NCI-H1417 (cell line): ENCODE data around the gene ADGRB3.

Source experiments
- DNase-seq, 3 experiments: peaks; one replicate each; lab custom pipeline; 2025; lab: John Stamatoyannopoulos, UW

ADGRB3 gene

GRCh38 chr6:69331886-69332285 lies 696.8 kb downstream of the ADGRB3 start:
- DNase-seq = no peak

- DNase-seq = no peak
These were observed 702.2 kb downstream of the ADGRB3 start for GRCh38 chr6:69337311-69337710.

GRCh38 chr6:69338431-69339162 lies 703.5 kb downstream of the ADGRB3 start:
- no peak for DNase-seq

GRCh38 chr6:69339163-69339550 lies 704.1 kb downstream of the ADGRB3 start:
- DNase-seq = no peak

- DNase-seq = no peak
These were observed 705.1 kb downstream of the ADGRB3 start for GRCh38 chr6:69340196-69340595.

DNA sequence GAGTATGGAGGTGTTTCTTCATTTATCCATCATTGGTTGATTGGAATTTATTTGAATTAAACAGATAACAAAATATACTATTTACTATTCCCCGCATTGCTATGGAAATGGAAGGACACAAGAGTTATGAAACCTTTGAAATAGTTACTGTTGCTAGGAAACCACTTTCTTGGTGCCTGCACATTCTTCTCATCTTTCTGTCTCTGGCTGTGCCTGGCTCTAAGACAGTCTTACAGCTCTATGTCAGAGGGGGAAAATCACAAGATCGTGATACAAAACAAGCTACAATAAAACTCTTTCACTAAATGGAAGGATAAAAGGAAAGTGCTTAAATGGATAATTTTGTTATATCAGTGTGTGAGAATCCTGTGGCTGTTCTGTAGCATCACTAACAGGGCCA lies 708.8 kb downstream of the ADGRB3 start:
- no peak for DNase-seq

DNA sequence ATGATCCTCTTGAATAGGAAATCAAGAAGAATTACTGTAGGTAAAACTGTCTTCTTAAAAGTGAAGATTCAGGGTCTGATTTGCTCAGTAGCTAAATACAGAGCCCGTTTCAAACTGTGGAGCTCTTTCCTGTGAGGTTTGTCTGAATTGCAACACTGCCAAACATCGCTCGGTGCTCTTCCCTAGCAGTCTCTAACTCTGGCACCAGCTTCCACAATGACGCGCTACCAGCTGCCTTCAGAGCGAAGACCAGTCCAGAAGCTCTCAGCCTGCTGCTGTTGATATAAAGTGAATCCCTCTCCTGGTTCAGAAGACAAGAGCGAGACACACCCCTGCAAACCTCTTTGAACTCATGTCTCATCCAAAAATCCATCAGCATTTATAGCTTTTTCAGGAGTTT lies 714.7 kb downstream of the ADGRB3 start:
- no peak for DNase-seq

DNA sequence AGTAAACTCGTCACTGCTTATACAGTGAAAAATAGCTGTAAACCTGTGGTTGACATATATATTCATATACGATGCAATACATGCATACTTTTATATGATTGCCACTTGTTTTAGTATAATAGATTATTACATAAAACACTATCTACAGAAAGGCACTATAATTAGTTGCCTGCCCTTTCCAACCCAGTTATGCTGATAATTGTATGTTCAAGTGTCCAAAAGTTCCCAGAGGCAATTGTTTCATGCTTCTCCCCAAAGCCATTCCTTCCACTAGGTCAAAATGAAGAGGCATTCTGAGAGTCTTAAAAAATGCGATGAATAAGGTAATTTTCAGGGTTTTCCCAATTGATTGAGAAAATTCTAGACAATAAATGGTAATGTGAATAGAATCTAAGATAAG lies 727.1 kb downstream of the ADGRB3 start:
- no peak for DNase-seq

DNA sequence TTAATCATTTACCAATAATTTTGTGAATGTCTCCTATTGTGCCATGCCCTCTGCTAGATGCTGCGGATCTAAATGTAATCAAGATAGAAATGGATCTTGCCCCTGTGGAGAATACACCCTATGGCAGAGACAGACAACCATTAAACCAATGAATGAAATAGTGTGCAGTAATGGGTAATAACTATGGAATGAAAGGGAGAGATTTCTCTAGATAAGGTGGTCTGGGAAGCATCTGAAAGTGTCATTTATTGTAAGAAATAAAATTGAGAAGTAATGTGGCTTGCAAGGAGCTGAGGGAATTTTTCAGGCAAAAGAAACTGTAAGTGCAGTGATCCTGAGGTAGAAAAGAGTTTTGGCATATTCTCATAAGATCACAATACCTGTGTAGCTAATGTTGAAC lies 731.7 kb downstream of the ADGRB3 start:
- DNase-seq = no peak

- DNase-seq = no peak
These were observed 733.5 kb downstream of the ADGRB3 start for GRCh38 chr6:69368613-69369012.

DNA sequence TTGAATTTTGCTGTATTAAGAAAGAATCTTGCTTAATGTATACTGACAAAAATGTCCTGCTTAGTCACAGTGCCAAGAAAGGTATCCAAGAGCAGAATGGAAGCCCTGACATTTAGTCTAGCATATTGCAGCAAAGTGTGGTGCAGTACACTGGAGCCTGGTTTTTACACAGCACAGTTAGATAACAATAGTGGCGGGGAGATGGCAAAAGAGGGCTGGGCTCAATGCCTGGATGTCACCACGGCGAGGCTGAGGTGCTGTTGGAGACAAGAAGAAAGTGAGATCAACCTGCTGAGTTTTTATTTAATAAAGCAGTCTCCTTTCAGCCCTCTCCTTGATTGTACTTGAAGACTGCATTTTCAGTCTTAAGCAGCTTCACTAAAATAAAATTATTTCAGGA lies 735.7 kb downstream of the ADGRB3 start:
- no peak for DNase-seq

DNA sequence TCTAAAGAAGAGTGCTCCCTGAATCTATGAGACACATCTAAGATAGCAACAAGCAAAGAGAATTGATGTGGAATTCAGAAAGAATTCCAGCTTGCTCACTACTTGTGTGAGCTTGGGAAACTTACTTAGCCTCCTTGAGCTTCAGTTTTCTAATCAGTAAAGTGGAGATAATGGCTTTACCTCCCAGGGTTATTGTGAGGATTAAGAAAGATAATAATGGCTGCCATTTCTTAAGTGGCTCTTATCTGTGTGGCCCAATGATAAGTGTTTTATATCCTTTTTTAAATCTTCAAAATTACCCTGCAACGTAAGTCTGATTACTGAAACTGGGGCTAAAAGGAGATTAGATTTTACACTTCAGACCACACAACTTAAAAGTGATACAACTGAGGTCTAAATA lies 743.2 kb downstream of the ADGRB3 start:
- DNase-seq = no peak

DNA sequence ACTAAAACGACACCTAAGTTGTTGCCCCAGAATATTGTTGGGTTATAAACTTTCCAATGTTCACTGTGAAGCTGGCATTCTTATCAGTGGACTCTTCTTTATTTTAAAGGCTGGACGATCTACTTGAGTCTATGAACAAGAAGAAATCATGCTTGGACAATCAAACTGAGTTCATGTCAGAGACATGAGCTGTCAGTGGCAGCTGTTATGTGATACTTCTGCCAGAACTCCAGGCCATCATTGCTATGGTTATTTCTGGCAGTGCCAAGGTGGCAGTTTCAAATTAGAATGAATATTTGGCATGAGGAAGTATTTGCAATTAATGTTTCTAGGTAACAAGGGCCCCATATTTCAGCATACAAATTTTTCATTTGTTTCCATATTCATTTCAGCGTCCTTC lies 744.4 kb downstream of the ADGRB3 start:
- no peak for DNase-seq

GRCh38 chr6:69383627-69384026 lies 748.5 kb downstream of the ADGRB3 start:
- DNase-seq = no peak

DNA sequence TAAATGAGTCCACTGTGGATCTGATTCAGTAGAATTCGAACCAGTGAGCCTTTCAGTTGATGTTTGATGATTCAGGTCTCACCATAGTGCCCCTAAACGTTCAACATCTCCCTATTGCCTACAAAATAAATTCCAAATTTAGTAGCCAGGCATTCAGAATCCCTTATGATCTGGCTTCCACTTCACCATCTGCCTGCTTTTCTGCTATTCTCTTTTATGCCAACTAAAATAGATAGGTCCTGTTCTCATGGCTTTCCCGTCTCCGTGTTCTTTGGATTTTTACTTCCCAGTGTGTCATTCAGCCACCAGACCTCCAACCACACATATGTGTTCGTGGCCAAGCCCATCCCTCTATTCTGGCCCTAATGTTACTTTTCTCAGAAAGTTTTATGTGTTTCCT lies 751.3 kb downstream of the ADGRB3 start:
- no peak for DNase-seq

DNA sequence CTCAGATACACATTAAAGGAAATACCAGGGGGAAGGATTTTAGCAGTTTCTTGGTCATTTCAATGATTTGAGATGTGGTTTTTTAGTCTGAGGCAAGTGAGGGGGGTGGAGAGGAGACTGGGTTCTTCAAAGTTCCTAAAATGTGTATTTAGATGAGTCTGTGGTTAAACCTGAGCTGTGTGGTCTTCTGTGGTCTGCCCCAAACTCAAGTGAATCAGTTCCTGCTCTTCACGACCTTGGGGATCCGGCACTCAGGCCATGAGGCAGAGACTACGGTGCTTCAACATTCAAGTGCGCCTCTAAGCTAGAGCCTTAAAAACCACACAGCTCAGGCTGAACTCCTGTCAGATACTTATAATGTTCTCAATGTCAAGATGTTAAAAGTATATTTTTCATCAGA lies 755.0 kb downstream of the ADGRB3 start:
- peak in 1 of 3 experiments; percentile 16 for DNase-seq

GRCh38 chr6:69391106-69391505 lies 756.0 kb downstream of the ADGRB3 start:
- no peak for DNase-seq

- no peak for DNase-seq
These were observed 757.7 kb downstream of the ADGRB3 start for GRCh38 chr6:69392745-69393144.

DNA sequence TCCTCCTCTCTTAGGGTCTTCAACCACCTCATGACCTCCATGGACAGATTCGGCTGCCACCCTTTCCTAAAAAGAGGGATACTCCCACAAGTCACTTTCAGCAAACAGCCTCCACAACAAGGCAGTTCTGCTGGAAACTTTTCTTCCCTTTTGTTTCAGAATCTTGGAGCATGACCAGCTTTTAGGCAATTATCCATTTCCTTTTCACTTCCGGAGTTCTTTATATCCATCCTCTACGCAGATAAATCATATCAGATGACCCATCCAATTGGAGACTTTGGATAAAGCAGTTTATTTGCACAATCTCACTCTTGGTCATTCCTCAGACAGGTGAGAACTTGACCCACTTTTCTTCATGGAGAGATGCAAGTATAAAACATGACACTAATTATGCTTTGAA lies 763.2 kb downstream of the ADGRB3 start:
- DNase-seq = no peak

- no peak for DNase-seq
These were observed 763.6 kb downstream of the ADGRB3 start for GRCh38 chr6:69398729-69399128.

- DNase-seq = no peak
These were observed 773.8 kb downstream of the ADGRB3 start for GRCh38 chr6:69408886-69409285.

DNA sequence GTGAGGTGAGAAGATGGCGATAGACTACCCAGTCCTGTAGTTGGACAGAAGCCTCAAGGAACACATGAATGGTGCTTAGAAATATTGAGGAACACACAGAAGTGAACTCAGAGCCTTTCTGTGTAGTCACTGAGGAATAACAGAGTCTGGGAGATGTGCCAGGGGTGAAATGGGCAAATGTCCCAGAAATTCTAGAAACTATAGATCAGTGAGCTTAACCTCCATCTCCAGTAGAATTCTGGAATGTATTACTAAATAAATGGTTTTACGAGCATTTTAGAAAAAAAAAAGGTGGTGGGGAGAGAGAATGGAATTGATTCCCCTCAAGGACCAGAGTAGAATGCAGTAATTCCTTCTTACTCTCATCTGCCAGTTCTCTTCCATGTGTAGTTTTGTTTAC lies 781.7 kb downstream of the ADGRB3 start:
- DNase-seq = no peak

DNA sequence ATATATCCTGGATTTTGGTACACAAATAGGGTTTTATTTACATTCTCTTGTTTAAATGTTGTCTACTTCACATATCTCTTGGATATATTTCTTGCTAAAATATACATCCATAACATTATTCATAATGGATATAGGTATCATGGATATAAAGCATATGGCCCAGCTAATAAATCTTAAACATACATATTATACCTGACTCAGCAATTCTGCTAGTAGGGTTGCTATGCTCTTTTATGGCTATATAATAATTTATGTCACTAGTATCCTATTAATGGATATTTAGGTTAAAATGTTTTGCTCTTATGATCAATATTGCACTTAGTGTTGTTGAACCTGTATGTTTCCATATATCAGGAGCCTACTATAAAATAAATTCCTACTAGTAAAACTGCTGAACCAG lies 786.2 kb downstream of the ADGRB3 start:
- DNase-seq = no peak

DNA sequence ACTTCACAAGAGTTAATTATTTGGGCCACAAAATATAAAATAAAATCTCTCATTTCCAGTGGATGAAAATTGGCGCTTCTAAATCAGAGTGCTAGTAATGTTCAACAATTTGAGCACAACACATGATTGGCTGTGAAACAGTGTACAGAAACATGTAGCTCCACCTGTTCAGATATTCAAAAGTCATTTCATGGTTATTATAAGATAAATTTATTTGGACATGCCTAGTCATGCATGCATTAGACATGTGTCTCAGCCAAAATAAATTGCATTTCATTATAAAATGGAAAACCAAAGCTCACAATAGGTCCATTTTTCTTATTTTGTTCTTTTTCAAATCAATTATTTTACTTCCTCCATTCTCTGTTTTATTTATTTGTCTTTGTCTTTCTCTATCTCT lies 786.9 kb downstream of the ADGRB3 start:
- DNase-seq = no peak
